ENCODE measurements around the gene CRAMP1. TPM values are rescaled to one million over a fixed set of nuclear protein-coding genes. Genes with fewer than 3 reads are reported as not detected.

CRAMP1 gene
- total and polyA plus RNA-seq, 2 of the 8 experiments (the other 6 are each of a cell fraction or from before 2014, with no cell fraction given) = 19.2 to 23.2 TPM

GRCh38 chr16:1632638-1632970, 20.4 kb downstream of the CRAMP1 start:
- Histone ChIP-seq H3K9me3 (ENCODE audit: insufficient read depth in 2 of 2, low read depth in 1 of 2, low read length in 1 of 2) (no peaks in the 10 kb centered on the region), H2BK5ac (ENCODE audit: low read depth, low read length) (no peak overlapping the region; the same call in 1 of the 2 replicates), H3K14ac (ENCODE audit: insufficient read length) (no peak overlapping the region), H3K36me3 (ENCODE audit: control insufficient read depth in 2 of 4, insufficient read depth in 4 of 4, low read length in 3 of 4) (peaks cover 12 to 31% (median 15%) of the 10 kb centered on the region in 4 experiments; a peak in 5 of 8 replicates), H4K91ac (replicated peaks; ENCODE audit: insufficient read length, low read length) (no peak overlapping the region), H2AK5ac (ENCODE audit: low read depth, low read length) (no peak overlapping the region), H3K4me3 (ENCODE audit: extremely low read depth in 1 of 4, insufficient read depth in 2 of 4, low read depth in 3 of 4, low read length in 4 of 4) (no peak overlapping the region), H4K20me1 (replicated peaks in 1 of 2; ENCODE audit: control insufficient read depth in 1 of 2, insufficient read depth in 2 of 2, low read length in 2 of 2) (peaks cover 23 to 28% of the 10 kb centered on the region in 2 experiments), H2BK12ac (ENCODE audit: low read depth, low read length) (no peak overlapping the region), H3K4ac (replicated peaks; ENCODE audit: insufficient read length, low read depth, low read length) (no peak overlapping the region), H3K23me2 (ENCODE audit: low read depth, low read length) (no peaks in the 10 kb centered on the region), H2BK15ac (ENCODE audit: low read length) (no peak overlapping the region), H2BK120ac (replicated peaks; ENCODE audit: low read depth, low read length) (no peak overlapping the region), H4K5ac (ENCODE audit: insufficient read length, low read depth, low read length) (no peak overlapping the region), H3K4me2 (ENCODE audit: insufficient read depth in 1 of 2, low read depth in 2 of 2, low read length in 2 of 2) (no peak overlapping the region), H2BK20ac (ENCODE audit: low read length) (no peak overlapping the region), H3K18ac (ENCODE audit: extremely low read depth, low read length) (no peak overlapping the region), H2AFZ (ENCODE audit: low read length) (no peak overlapping the region), H3K56ac (replicated peaks; ENCODE audit: insufficient read length, low read depth, low read length) (no peak overlapping the region), H3K9ac (replicated peaks in 1 of 4; ENCODE audit: extremely low read depth in 1 of 4, low read depth in 3 of 4, low read length in 3 of 4) (no peak overlapping the region), H3K23ac (ENCODE audit: insufficient read length) (no peak overlapping the region), H4K8ac (ENCODE audit: extremely low read depth, insufficient read depth, low read length) (no peak overlapping the region; the same call in 1 of the 2 replicates), H3K79me2 (ENCODE audit: control insufficient read depth in 1 of 2, insufficient read depth in 2 of 2, low read length in 2 of 2) (peaks cover 0 to 52% of the 10 kb centered on the region in 2 experiments; a peak in 2 of 4 replicates), H3K79me1 (ENCODE audit: low read depth, low read length) (peaks cover 24% of the 10 kb centered on the region), H3K27me3 (replicated peaks in 1 of 4; ENCODE audit: control insufficient read depth in 3 of 4, extremely low read depth in 1 of 4, insufficient read depth in 3 of 4, low read length in 3 of 4) (no peaks in the 10 kb centered on the region), H3K4me1 (replicated peaks in 1 of 4; ENCODE audit: control insufficient read depth in 3 of 4, insufficient read depth in 4 of 4, low read length in 3 of 4) (no peaks in the 10 kb centered on the region), H3K27ac (ENCODE audit: low read depth, low read length) (no peak overlapping the region)
- DNase-seq (ENCODE audit: low read depth in 1 of 2, low spot score in 2 of 2) (no peak), FAIRE-seq (no peak)
- CTCF ChIA-PET (ENCODE audit: partially characterized antibody) = no interaction called here
- POLR2A ChIA-PET (ENCODE audit: partially characterized antibody) = no interaction called here
- TF ChIP-seq SP2 (IDR thresholded peaks at IDR 0.05; ENCODE audit: low read length) = no peak
- no peak for TF ChIP-seq TAF7 (optimal IDR thresholded peaks at IDR 0.05; ENCODE audit: borderline replicate concordance, low read depth, low read length)
- no peak for TF ChIP-seq RFX5 (IDR thresholded peaks at IDR 0.05; ENCODE audit: borderline replicate concordance, low read depth, low read length)
- TF ChIP-seq HDAC6 (IDR thresholded peaks at IDR 0.05; ENCODE audit: low read depth, low read length) = no peak
- TF ChIP-seq GTF2F1 (IDR thresholded peaks at IDR 0.05; ENCODE audit: borderline replicate concordance, low read depth, low read length) = no peak
- no peak for TF ChIP-seq TAF1 (IDR thresholded peaks at IDR 0.05; ENCODE audit: low read depth, low read length)
- TF ChIP-seq GABPA (IDR thresholded peaks at IDR 0.05; ENCODE audit: borderline replicate concordance, insufficient read depth, low read length) = no peak
- TF ChIP-seq SIX5 (IDR thresholded peaks at IDR 0.05; ENCODE audit: low read depth, low read length) = no peak
- TF ChIP-seq CTCF (IDR thresholded peaks at IDR 0.05; ENCODE audit: control extremely low read depth in 1 of 3, insufficient read depth in 1 of 3, low read depth in 1 of 3, low read length in 3 of 3) = no peak
- TF ChIP-seq TEAD4 (IDR thresholded peaks at IDR 0.05; ENCODE audit: low read depth, low read length) = no peak
- TF ChIP-seq RNF2 (IDR thresholded peaks at IDR 0.05; ENCODE audit: borderline replicate concordance, low read depth, low read length, missing control alignments, poor library complexity, severe bottlenecking) = no peak
- 98% methylated on average over 13 of the region's 13 CpGs; no CpG with 5 or more reads in 1 of the 2 experiments for WGBS, 2 experiments (ENCODE audit: extremely low coverage in 1 of 2, insufficient coverage in 1 of 2, insufficient read length in 1 of 2, insufficient replicate concordance in 2 of 2, low coverage in 1 of 2, low lambda C conversion rate in 2 of 2, missing lambda C conversion rate in 1 of 2)
